GM19463 (cell line): Measurements from ENCODE around the gene SIL1.
"Not testable (repeated sequence)": the region's sequence is repeated elsewhere in the genome, so short reads cannot be mapped to it uniquely, and the experiment has no call there.

ENCODE experiments used
- ATAC-seq: cut with Tn5 transposase; IDR thresholded peaks from one replicate; pipeline ENCODE4 v1.9.1; 2021; ENCODE audit warnings: mild to moderate bottlenecking, moderate library complexity; ENCODE audit not compliant: unreplicated experiment

SIL1 gene

DNA sequence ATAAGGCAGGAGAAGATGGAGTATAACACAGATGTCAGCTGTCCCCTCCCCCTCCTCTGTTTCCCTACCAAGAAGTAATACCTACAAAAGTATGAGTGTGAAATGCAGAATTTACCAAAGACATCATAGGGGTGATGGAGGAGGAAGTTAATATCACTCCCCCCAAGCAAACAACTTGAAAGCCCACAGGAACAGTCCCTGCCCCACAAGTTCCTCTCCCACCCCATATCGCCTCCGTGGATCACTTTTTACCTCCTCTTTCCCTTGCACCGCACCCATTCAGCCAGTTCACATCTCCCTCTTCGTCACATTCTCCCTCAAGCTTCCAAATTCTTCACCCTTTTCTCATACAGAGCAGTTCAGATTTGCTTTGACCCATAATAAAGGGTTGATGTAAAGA lies 7.0 kb upstream of the SIL1 start:
- ATAC-seq: no peak

DNA sequence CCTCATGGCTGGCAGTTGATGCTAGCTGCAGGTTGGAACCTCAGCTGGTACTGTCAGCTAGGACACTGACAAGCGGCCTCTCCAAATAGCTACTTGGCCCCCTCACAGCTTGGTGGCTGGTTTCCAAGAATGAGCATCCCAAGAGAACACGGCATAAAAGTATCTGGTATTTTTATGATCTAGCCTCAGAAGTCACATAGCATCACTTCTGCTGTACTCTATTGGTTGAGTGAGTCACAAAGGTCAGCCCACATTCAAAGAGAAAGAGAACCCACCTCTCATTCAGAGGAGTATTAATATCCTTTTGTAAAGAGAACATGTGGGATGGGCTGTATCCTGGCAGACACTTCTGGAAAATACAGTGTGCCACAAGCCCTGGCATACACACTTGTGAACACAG lies 6.0 kb upstream of the SIL1 start:
- no peak for ATAC-seq

DNA sequence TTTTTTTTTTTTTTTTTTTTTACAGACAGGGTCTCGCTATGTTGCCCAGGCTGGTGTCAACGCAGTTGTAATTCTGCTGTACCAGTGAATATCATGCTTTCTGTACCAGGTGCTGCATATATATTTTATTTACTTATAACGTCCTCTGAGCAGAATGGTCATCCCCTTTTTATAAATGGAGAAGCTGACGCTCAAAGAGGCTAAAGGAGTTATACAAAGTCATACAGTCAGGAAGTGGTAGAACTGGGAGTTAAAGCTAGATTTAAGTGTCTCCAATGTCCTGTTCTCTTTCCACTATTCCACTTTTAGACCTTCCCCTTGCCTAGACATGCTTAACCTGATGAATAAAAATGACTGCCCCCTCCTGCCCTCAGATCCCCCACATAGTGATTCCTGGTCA lies 1.2 kb upstream of the SIL1 start:
- ATAC-seq: no peak

DNA sequence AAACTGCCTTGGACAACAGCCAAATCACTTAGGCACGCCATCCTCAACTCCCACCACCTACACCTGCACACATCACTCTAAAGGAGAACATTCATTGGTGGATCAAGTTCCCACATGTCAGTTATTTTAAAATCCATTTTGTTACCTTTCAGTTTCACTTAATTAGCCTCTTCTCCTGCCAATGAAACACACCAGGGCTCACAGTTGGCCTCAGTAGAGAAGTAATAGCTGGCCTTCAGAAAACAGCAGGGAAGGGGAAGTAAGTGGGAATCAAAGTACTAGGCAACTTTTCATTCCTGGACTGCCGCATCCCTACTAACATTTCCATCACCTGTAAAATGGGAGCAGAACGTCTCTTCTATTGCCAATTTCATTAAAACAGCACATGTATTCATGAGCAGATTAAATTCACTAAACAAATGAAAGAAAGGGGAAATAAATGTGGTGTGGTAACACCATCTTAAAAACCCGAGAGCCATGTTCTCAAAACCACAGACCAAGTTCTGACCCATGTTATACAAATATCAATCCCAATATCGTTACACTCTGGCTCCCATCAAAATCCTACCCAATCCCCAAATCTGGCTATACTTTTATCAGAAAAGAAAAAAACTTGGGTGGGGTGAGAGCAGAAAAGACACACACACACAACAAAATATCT lies 1.7 kb downstream of the SIL1 start:
- ATAC-seq: no peak

DNA sequence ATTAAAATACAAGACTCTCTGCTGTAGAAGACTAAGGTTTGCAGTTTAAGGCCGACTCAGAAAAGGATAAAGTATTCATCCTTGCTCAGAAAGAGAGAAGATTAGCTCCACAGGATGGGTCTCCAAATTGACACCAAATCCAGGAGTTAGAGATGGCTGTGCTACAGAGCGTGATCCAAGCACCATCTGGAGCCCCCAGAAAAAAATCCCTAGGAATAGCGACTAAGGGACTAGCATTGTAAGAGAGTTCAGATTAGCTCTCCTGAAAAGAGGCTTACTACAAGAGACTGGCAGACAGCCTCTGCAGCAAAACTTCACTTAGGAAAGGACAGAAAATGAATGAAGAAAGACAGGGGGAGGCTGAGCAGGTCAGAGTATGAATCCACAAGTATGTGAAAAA lies 3.7 kb downstream of the SIL1 start:
- ATAC-seq: no peak

DNA sequence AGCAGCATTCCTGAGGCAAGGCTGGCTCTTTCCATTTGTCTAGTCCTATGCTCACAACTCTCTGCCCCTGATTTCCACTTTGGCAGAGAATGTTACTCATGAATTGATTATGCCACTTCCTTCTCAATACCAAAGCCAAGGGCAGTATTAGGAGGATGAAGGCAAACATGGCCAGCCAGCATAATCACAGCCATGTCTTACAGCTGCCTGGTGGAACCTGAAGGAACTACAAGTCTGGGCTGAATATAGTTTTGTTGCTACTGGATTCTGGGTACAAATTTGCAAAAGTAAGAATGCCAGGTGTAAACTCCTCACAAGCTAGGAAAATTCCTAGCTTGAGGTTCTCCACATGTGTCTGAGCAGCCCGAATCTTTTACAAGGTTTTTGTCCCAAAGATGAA lies 4.2 kb downstream of the SIL1 start:
- no peak for ATAC-seq

DNA sequence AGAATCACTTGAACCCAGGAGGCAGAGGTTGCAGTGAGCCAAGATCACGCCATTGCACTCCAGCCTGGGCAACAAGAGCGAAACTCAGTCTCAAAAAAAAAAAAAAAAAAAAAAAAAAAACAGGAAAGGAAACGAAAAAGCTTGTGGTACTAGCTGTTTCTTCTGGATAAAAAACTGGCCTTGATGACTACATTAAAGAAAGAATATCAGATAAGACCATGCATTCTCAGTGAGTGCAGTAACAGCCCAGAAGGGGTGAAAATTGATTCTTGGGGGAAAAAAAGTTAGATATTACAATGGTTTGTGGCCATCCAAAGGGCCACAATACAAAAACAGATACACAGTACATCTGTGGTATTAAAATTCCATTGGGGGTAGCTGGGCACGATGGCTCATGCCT lies 5.3 kb downstream of the SIL1 start:
- not testable (repeated sequence) for ATAC-seq

DNA sequence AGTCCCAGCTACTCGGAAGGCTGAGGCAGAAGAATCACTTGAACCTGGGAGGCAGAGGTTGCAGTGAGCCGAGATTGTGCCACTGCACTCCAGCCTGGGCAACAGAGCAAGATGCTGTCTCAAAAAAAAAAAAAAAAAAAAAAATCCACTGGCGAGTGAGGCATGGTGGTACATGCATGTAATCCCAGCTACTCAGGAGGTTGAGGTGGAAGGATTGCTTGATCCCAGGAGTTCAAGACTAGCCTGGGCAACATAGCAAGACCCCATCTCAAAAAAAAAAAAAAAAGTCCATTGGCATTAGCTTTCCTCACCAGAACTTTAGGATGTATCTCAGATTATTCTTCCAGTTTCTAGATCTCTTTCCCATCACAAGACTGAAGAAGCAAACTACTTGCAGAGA lies 6.2 kb downstream of the SIL1 start:
- ATAC-seq: not testable (repeated sequence)

DNA sequence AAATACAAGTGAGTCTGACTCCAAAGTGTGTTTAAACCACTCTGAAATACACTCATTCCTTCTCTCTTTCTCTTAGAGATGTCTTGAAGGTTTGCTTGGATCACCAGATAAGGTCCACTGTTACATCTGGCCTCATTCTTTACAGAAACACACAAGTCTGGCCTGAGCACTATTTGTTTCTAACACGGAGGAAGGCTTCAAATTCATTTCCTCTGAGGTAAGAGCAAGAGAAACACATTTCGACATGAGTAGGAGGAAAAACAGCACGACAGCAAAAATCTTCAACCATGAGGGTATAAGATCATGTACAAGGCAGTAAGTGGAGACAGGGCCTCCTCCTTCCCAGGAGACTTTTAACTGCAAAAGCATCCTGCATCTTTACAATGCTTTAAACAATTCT lies 8.0 kb downstream of the SIL1 start:
- ATAC-seq: no peak

DNA sequence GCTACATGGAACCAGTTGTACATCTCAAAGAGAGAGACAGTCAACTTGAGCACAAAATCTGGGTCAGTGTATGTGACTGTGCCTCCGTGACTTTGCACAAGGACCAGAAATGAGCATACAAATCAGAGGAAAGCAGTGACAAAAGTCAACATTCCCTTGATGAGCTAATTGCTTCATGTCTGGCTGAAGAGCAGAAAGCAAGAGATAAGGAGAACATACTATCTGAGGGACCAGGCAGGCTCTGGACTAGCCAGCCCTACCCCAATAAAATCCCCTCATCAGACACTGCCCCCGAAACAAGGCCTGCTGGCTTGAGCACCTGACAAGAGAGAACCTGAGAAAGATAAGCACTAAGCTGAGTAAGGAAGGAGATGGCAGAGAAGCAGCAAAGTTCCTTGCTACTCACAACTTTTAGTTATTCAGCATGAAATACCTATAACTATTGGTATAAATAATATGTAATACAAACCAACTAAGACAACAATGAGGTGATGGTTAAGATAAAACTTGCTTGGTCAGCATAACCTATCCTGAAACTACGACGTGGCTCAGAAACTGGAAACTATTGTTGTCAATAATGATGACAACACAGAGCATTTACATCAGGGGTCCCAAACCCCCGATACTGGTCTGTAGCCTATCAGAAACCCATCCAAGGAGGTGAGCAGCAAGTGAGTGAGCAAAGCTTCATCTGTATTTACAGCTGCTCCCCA lies 9.5 kb downstream of the SIL1 start:
- ATAC-seq: no peak

DNA sequence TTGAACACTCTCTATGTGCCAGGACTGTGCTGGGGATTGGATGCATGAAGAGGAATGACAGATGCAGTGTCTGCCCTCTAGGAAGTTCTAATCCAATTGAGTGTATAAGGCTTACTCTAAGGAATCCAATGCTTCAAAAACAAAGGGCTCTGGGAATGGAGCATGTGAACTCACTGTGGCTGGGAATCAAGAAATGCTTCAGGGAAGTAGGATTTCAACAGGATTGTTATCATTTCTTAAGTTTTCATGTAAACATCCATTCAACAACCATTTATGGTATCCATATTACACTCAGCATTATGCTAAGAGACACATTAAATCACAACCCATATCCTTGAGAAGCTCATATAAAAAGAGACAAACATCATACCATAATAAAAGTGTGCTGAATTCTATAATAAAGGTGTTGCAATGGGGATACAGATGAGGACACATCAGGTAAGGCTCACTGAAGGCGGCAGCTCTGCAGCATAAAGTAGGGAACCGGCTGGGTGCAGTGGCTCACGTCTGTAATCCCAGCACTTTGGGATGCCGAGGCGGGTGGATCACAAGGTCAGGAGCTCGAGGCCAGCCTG lies 11.3 kb downstream of the SIL1 start:
- ATAC-seq: no peak

DNA sequence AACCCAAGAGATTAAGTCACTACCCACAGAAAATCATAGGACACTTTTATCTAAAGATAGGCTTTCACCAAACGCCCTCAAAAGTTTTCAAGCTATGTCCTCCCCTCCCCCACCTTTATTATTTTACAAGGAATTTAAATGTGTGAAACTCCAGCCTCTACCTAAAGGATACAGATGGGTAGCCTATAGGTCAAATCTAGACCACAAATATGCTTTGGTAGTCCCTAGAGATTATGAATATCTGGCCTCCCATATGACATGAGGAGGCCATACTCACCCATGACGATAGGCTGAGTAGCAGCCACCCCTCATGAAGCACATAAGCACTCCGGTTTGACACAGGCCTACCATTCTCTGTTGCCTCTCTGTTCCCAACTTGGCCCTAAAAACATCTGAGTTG lies 11.9 kb downstream of the SIL1 start:
- no peak for ATAC-seq

DNA sequence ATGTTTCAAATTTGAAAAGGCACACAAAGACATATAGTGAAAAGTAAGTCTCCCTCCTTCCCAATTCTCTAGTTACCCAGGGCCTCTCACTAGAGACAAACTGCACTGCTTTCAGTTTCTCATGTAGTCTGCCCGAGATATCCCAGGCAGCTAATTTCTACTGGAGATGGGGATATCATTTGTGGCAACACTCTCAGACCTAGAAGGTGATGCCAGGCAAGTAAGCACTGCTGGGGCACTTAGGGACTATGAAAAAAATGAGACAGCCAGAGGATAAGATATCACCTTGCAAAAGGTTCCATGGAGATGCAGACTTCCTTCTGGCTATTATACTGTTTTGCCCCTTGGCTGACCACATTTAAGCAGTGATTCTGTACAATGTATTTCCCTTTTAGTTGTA lies 12.6 kb downstream of the SIL1 start:
- no peak for ATAC-seq

DNA sequence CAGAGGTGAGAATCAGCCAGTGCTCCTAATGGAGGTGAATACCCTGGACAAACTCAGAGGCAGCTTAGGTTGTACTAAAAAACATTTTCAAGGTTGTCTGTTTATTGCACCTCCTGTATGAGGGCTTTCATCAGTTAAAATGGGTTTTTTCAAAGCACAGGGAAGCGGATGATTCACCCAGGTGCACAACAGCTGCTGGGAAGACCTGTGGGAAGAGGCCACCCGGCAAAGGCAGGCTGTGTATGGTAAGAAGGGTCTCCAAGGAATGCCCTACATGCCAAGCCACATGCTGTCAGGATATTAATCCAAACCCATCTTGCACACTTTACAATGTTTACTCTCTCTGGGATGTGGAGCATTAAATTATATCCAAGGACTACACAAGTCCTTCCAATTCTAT lies 14.7 kb downstream of the SIL1 start:
- ATAC-seq: no peak

DNA sequence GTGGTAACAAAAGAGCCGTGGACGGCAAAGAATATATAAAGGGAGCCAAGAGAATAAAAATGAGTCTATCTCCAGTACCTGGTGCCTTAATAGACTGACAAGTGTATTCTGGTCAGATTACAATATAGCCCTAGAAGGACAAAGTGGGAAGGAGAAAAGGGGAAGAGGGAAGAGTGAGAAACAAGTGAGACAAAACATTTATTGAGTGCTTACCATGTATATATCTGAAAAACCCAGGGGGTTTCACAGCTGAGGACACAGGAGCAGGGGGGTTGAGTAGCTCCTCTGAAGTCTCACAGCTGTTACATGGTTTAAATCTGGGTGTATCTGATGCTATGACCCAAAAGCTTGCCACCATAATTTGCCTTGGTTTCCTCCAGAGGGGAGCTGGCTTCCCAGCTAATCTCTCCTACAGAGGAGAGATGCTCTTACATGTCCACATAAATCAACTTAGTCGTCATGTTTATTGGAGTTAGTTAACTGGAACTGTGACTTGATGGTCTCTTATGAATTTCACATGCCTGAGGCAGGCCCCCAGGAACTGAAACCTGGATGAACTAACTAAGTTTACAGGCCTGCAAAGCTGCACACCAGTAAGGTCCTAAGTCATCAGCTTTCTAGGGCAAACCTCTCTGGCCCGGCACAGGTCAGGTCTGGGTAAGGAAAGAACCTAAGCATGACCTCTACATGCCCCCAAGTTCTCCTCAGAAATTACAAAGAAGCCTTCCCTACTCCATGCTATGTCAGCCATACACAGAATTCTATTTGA lies 15.5 kb downstream of the SIL1 start:
- ATAC-seq: peak; percentile 45

DNA sequence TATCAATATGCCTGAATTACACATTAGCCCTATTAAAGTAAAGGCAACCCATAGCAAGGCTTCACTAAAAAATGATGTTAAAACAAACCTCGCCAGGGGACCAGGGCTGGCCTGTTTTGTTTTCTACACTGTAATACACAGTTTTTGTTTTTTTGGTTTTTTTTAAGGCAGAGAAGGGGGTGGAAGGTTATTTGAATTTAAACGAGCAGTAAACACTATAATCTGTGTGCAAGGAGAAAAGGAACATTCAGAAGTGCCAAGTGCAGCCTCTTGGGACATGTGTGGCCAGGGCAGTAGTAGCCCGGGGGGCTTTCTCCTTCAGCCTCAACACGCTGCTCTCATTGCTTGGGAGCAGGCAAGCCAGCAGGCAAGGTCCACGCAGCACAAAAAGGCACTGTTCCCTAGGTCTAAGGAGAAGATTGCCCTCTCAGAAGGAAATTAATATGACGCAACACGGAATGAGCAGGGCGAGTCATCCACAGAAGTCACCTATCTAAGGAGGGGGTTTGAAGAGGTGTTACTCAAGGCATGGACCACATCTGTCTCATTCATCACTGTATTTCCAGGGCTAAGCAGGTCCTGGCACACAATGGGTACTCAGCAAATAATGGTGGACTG lies 16.2 kb downstream of the SIL1 start:
- no peak for ATAC-seq

DNA sequence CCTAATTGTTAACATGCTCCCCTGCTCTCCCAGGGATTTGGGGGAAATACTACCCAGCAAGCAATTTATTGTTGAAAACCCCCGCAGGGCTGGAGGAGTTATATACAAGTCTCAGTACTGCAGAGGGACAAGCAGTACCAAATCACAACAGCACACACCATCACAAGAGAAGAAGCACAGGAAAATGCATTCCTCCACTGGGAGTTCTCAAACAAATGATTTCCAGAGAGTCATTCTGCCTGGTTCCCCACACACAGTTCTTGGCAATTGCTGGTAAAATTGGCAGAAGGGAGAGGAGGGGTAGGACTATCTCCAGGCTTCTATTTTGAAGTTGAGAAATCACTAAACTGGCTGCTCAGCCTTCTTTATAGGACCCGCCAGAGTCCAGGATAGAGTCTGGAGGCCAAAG lies 16.8 kb downstream of the SIL1 start:
- no peak for ATAC-seq

DNA sequence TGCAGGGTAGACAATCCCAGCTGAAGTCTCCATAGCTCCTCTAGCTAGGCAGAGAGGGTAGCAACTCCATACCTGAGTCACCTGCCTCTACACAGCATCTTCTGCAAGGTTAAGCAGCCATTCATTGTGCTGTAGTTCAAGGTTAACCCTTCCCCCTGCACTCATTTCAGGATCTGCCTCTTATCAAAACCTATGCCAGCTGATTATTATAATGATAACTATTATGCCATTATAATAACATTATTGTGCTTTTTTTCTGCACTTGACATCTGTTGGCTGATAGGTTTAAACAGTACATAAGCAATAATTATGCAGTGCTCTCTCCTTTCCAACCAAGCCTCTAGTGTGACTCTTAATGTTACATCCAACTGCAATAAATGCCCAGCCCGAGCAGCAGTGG lies 17.3 kb downstream of the SIL1 start:
- ATAC-seq: no peak

DNA sequence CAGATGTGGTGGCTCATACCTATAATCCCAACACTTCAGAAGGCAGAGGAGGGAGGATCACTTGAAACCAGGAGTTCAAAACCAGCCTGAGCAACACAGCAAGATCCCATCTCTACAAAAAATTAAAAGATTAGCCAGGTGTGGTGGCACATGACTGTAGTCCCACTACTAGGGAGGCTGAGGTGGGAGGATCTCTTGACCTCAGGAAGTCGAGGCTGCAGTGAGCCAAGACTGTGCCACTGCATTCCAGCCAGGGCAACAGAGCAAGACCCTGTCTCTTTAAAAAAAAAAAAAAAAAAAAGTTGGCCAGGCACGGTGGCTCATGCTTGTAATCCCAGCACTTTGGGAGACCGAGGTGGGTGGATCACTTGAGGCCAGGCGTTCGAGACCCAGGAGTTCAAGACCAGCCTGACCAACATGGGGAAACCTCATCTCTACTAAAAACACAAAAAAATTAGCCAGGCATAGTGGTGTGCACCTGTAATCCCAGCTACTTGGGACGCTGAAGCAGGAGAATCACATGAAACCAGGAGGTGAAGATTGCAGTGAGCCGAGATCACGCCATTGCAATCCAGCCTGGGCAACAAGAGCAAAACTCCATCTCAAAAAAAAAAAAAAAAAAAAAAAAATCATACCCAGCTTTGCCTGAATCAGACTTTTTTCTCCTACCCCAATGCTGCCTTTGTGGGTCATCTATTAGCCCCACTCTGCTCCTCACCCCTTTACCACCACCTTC lies 18.2 kb downstream of the SIL1 start:
- not testable (repeated sequence) for ATAC-seq

DNA sequence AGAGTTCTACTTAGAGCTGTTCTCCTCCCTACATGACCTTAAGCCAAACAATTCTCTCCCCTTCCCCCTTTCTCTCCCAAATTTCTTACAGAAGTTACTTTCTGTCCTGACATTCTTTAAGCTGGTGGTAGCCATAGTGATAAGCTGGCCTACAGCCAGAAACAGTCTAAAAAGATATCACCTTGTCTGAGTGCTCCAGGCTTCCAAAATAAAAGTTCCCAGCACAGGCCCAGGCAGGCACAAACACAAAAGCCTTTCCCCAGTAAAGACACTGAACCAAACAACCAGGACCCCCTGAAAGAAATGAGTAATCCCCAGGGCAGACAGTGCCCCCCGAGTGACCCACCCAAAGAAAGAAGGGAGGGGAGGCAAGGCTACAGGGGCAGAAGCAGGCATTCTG lies 19.2 kb downstream of the SIL1 start:
- no peak for ATAC-seq

DNA sequence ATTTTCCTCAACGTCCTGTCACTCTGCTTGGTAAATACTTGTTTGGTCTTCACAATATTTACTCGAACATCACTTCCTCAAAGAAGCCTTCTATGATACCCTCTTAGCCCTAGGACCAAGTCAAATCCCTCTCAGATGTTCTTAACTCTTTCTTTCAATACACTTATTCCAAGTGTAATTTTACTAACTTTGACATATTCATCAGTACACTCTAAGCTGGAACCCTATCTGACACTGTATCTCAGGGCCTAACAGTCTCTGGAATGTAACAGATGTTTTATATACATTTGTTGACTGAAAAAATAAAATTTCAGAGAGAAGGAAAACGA lies 19.6 kb downstream of the SIL1 start:
- ATAC-seq: no peak
